Astrocyte of the cerebellum (primary cell): ENCODE results near the gene CACNG4.

Experiments used
- DNase-seq: peaks from one replicate; pipeline ENCODE4 v3.0.0-alpha.2; 2011; ENCODE audit warnings: low read depth
- H3K4me3 ChIP-seq: 2 replicates; pipeline ENCODE4 v1.5.1; 2011; ENCODE audit warnings: mild to moderate bottlenecking, low read depth, low read length, moderate library complexity
- CTCF ChIP-seq: IDR thresholded peaks from 2 replicates; pipeline ENCODE4 v1.5.1; 2012; ENCODE audit warnings: low read length, low read depth, moderate library complexity, mild to moderate bottlenecking; ENCODE audit errors: missing control alignments
- in situ Hi-C: cut with HindIII; loops from 2 replicates; pipeline ENCODE4 v1.10.0; 2017; ENCODE audit warnings: low sequenced_read_pairs

Gene CACNG4

DNA sequence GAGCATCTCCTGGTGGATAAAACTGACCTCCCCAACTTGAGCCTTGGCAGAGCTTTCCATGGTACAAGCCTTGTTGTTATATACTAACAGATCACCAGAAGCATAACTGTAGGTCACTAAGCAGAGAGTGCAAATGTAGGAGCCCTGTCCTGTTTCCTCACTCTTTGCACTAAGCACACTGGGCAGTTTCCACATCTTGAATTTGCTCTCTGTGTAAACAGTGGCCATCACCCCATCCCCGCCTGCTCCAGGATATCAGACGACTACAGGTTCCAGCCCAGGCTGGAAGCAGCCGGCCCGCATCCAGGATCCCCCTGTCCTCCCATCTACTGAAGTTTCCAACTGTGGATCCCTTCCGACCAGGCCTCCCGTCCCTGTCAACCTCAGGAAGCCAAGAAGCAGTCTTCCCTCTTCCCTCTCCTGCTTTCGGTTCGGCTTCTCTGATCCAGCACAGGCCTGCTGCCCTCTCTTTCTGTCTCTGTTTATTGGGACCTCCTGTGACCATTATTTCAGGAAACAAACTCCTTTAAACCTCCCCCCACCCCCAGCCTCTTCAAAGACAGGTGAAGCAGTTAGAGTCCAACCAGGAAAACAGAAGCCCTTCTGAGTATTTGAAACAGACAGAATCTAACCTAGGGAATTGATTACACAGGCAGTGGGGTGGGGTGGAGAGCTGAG is 22.6 kb upstream of the CACNG4 start:
- no peak overlapping the region for H3K4me3 ChIP-seq
- TF ChIP-seq CTCF, result no peak
- DNase-seq, result no peak
- in situ Hi-C loops, result no loop called here

DNA sequence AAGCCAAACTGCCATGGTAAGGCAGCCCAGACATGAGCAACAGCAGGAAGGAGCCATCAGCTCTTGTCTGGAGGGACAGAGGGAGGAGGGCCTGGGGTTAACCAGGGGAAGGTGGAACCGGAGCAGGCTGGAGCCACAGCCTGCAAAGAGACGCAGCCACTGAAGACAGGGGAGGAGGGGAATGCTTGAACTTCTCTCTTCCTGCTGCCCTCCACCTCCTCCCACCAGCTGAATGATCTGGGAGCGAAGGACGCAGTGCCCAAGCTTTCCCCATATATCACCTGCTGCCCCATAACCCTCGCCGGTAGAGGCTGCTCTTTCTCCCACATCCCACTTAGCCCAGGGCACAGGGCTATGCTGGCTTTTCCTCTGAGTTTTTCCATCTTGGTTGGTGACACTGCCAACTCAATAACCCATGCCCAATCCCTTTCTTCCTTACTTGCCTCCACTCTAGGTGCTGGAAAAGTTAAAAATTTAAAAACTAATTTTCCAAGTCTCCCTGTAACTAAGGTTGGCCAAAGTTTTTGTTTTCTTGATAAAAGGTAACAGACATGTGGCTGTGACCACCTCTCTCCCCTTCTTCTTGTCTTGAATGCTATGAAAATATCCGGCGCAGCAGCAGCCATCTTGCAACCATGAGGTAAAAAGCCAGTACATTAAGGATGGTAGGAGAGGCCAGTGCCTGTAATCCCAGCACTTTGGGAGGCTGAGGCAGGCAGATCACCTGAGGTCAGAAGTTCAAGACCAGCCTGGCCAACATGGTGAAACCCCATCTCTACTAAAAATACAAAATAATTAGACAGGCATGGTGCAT is 21.8 kb upstream of the CACNG4 start:
- H3K4me3 ChIP-seq, result no peak overlapping the region
- no peak for DNase-seq
- in situ Hi-C loops, result no loop called here
- no peak for TF ChIP-seq CTCF

GRCh38 chr17:66943484-66943883 is 21.0 kb upstream of the CACNG4 start:
- DNase-seq, result no peak
- H3K4me3 ChIP-seq, result no peak overlapping the region
- TF ChIP-seq CTCF, result no peak
- in situ Hi-C loops, result no loop called here

- DNase-seq, result no peak
- H3K4me3 ChIP-seq, result no peak overlapping the region
- no peak for TF ChIP-seq CTCF
- in situ Hi-C loops, result no loop called here
Measured at GRCh38 chr17:66944351-66945146, 20.0 kb upstream of the CACNG4 start.

- in situ Hi-C loops, result no loop called here
- no peak overlapping the region for H3K4me3 ChIP-seq
- peak; percentile 16 for DNase-seq
- no peak for TF ChIP-seq CTCF
Measured at GRCh38 chr17:66945147-66945835, 19.2 kb upstream of the CACNG4 start.

- no peak for TF ChIP-seq CTCF
- H3K4me3 ChIP-seq, result no peak overlapping the region
- DNase-seq, result no peak
- in situ Hi-C loops, result no loop called here
Measured at GRCh38 chr17:66946251-66946650, 18.3 kb upstream of the CACNG4 start.
